HL-60 (cell line): ENCODE data around the gene DPYD.

Source experiments
- DNase-seq, 2 experiments: peaks; one replicate each; pipeline ENCODE4 v3.0.0-alpha.2; 2010 to 2020; ENCODE audit warnings: low read depth in 1 of 2, low spot score in 1 of 2
- H3K27ac ChIP-seq: fragments of 250-450 bp; sonication (Bioruptor Pico); replicated peaks from 2 replicates; pipeline ENCODE4 v1.5.1; 2020; ENCODE audit warnings: mild to moderate bottlenecking, moderate library complexity
- H3K27me3 ChIP-seq: fragments of 250-450 bp; sonication (Bioruptor Pico); 2 replicates; pipeline ENCODE4 v1.5.1; 2021; ENCODE audit warnings: mild to moderate bottlenecking, moderate library complexity; ENCODE audit not compliant: insufficient read depth, poor library complexity, severe bottlenecking
- H3K4me3 ChIP-seq: replicated peaks from 2 replicates; pipeline ENCODE4 v1.5.1; 2011; ENCODE audit warnings: mild to moderate bottlenecking, control low read depth, low read length; ENCODE audit not compliant: insufficient read depth
- CTCF ChIP-seq: IDR thresholded peaks from one replicate; pipeline ENCODE4 v1.5.1; 2011; ENCODE audit warnings: low read length, control low read depth, inconsistent platforms; ENCODE audit not compliant: insufficient read depth
- GABPA ChIP-seq: IDR thresholded peaks from 2 replicates; pipeline ENCODE4 v1.6.1; 2012; ENCODE audit warnings: low read depth
- POLR2AphosphoS5 ChIP-seq: IDR thresholded peaks from 2 replicates; pipeline ENCODE4 v1.6.1; 2012; ENCODE audit warnings: low read depth
- REST ChIP-seq: IDR thresholded peaks from 2 replicates; pipeline ENCODE4 v1.6.1; 2012; ENCODE audit warnings: low read depth; ENCODE audit not compliant: insufficient replicate concordance
- SPI1 ChIP-seq: IDR thresholded peaks from 2 replicates; pipeline ENCODE4 v1.6.1; 2012; ENCODE audit warnings: low read depth, mild to moderate bottlenecking, borderline replicate concordance

Gene DPYD

DNA sequence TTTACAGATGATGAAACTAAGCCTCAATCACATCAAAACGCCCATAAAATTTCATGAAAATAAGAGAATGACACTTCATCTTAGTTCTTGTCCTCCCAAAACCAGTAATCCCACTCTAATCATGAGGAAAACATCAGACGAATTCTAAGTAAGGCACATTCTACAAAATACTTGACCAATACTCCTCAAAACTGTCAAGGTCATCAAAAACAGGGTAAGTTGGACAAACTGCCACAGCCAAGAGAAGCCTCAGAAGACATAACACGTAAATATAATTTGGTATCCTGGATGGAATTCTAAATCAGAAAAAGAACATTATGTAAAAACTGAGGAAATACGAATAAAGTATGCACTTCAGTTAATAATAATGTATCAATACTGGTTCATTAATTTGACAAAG is 128.2 kb downstream of the DPYD start:
- Histone ChIP-seq H3K27ac (no peak overlapping the region), H3K4me3 (no peak overlapping the region), H3K27me3 (peaks cover 2% of the 10 kb centered on the region)
- TF ChIP-seq GABPA = no peak
- TF ChIP-seq REST = no peak
- no peak for TF ChIP-seq POLR2AphosphoS5
- no peak for TF ChIP-seq SPI1
- TF ChIP-seq CTCF = no peak
- DNase-seq = no peak

- Histone ChIP-seq H3K27me3 (peaks cover 2% of the 10 kb centered on the region), H3K27ac (no peak overlapping the region), H3K4me3 (no peak overlapping the region)
- DNase-seq = no peak
- TF ChIP-seq REST (no peak), POLR2AphosphoS5 (no peak), GABPA (no peak), SPI1 (no peak), CTCF (no peak)
These were observed 129.6 kb downstream of the DPYD start for GRCh38 chr1:97791251-97791650.

- no peak overlapping the region for H3K4me3 ChIP-seq
- DNase-seq = no peak
- peaks cover 2% of the 10 kb centered on the region for H3K27me3 ChIP-seq
- TF ChIP-seq REST = no peak
- TF ChIP-seq SPI1 = no peak
- no peak for TF ChIP-seq GABPA
- no peak for TF ChIP-seq CTCF
- H3K27ac ChIP-seq = no peak overlapping the region
These were observed 133.6 kb downstream of the DPYD start for GRCh38 chr1:97787231-97787630.
